Cardiac muscle cell (in vitro differentiated cells and primary cell): ENCODE data around the gene SSR1. TPM values are rescaled to one million over a fixed set of nuclear protein-coding genes. Genes with fewer than 3 reads are reported as not detected.

Experiments used
- DNase-seq, 2 donors: peaks; one replicate each; pipeline versions ENCODE4 v3.0.0 to v3.0.0-alpha.2; 2010 to 2017; ENCODE audit warnings: low read depth in 1 of 2, low spot score in 1 of 2
- H3K27ac ChIP-seq: fragments of 200-600 bp; sonication (generic); 2 replicates; pipeline ENCODE4 v1.5.1; 2016
- H3K27me3 ChIP-seq: fragments of 200-600 bp; sonication (generic); 2 replicates; pipeline ENCODE4 v1.6.0; 2016; ENCODE audit warnings: control low read depth
- H3K36me3 ChIP-seq: fragments of 200-600 bp; sonication (generic); 2 replicates; pipeline ENCODE4 v1.5.1; 2016; ENCODE audit warnings: control low read depth
- H3K4me1 ChIP-seq: fragments of 200-600 bp; sonication (generic); 2 replicates; pipeline ENCODE4 v1.8.1; 2017; ENCODE audit warnings: low read depth, mild to moderate bottlenecking, mixed run types
- H3K4me3 ChIP-seq: fragments of 200-600 bp; sonication (generic); 2 replicates; pipeline ENCODE4 v1.5.1; 2016; ENCODE audit warnings: mild to moderate bottlenecking
- H3K9me3 ChIP-seq: fragments of 200-600 bp; sonication (generic); 2 replicates; pipeline ENCODE4 v1.5.1; 2017; ENCODE audit warnings: low read depth, mild to moderate bottlenecking, control low read depth
- CTCF ChIP-seq: IDR thresholded peaks from 2 replicates; pipeline ENCODE4 v1.5.1; 2012; ENCODE audit warnings: low read depth, mild to moderate bottlenecking, low read length
- polyA plus RNA-seq: library from polyadenylated mRNA; unstranded; fragments of >200 nt; fragmentation: Nextera tagmentation; extraction: Ambion mirVana; gene quantifications from 2 replicates; pipeline ENCODE4 v1.2.1, GENCODE V29; 2016
- total RNA-seq: library from RNA; depleted of rRNA; stranded (reverse); fragments of >200 nt; gene quantifications from 2 replicates; pipeline ENCODE4 v1.2.3, GENCODE V29; 2016

The SSR1 gene
- total and polyA plus RNA-seq, 2 experiments from 2014 or later: 26.3 to 54.5 TPM

DNA sequence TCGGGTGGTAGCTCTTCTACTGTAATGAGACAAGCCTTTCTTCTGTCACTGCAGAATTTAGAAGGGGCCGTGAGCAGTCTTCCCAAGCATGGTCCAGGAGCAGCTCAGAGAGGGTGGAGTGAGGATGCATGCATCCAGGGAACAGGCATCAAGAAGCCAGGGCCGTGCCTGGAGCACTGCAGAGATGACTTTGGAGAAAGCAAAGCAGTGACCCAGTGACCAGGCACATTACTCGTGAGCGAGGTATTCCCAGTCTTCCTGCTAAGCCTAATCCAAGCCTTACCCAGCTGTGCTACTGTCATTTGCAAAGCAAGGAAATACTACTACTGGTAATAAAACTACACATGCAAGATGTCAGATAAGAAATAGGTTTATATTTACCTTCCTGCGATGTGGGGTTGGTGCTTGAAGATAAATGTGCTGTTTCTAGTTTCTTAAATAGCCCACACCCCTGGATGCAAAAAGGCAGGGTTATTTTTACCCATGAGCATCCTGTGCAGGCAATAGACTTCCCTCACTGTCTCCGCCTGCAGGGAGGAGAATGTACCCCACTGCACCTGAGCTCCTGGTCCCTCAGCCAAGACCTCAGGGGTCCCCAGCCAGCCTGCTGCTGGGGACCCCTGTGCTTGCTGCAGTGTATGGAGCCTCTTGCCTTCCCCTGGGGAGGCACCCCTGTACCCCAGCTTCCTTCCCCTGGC is 62.9 kb downstream of the SSR1 start:
- Histone ChIP-seq H3K4me3 (no peak overlapping the region), H3K27me3 (no peaks in the 10 kb centered on the region), H3K36me3 (no peaks in the 10 kb centered on the region), H3K4me1 (no peaks in the 10 kb centered on the region), H3K27ac (no peak overlapping the region), H3K9me3 (no peaks in the 10 kb centered on the region)
- no peak for TF ChIP-seq CTCF
- DNase-seq: no peak

- no peak for TF ChIP-seq CTCF
- no peak overlapping the region for H3K27ac ChIP-seq
- no peak for DNase-seq
- no peaks in the 10 kb centered on the region for H3K4me1 ChIP-seq
- no peaks in the 10 kb centered on the region for H3K9me3 ChIP-seq
- no peaks in the 10 kb centered on the region for H3K36me3 ChIP-seq
- H3K27me3 ChIP-seq: no peaks in the 10 kb centered on the region
- no peak overlapping the region for H3K4me3 ChIP-seq
Observed at GRCh38 chr6:7249391-7249790, 63.6 kb downstream of the SSR1 start.

DNA sequence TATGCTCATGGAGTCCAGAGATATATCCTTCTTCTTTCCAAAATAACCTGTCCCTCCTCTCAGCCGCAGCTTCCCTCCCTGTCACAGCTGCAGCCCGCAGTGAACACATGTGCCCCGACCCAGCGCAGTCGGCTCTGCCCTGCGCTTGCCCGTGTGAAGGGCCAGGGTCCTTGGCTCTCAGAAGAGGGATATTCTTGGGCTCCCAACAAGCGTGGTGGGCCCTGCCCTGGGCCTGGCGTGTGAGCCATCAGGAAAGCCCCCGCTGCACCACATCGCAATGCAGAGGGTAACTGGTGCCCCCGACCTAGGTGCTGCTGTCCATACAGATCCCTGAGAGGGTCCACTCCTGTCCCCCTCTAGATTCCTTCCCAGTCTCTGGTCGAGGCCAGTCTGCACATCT is 65.2 kb downstream of the SSR1 start:
- DNase-seq: no peak
- TF ChIP-seq CTCF: no peak
- H3K9me3 ChIP-seq: no peaks in the 10 kb centered on the region
- H3K27me3 ChIP-seq: no peaks in the 10 kb centered on the region
- H3K4me1 ChIP-seq: peaks cover 4% of the 10 kb centered on the region
- H3K4me3 ChIP-seq: no peak overlapping the region
- H3K27ac ChIP-seq: no peak overlapping the region
- H3K36me3 ChIP-seq: no peaks in the 10 kb centered on the region

GRCh38 chr6:7247179-7247456 is 65.9 kb downstream of the SSR1 start:
- TF ChIP-seq CTCF: no peak
- Histone ChIP-seq H3K36me3 (no peaks in the 10 kb centered on the region), H3K4me3 (no peak overlapping the region), H3K27me3 (no peaks in the 10 kb centered on the region), H3K9me3 (no peaks in the 10 kb centered on the region), H3K27ac (no peak overlapping the region), H3K4me1 (peaks cover 7% of the 10 kb centered on the region)
- DNase-seq: no peak

GRCh38 chr6:7246401-7247178 is 66.4 kb downstream of the SSR1 start:
- Histone ChIP-seq H3K27me3 (no peaks in the 10 kb centered on the region), H3K27ac (no peak overlapping the region), H3K9me3 (no peaks in the 10 kb centered on the region), H3K4me1 (peaks cover 10% of the 10 kb centered on the region), H3K36me3 (no peaks in the 10 kb centered on the region), H3K4me3 (no peak overlapping the region)
- no peak for DNase-seq
- no peak for TF ChIP-seq CTCF
